Left forelimb (tissue), 1 donor: ENCODE measurements around the gene VANGL2.
"Not testable (repeated sequence)": the region's sequence is repeated elsewhere in the genome, so short reads cannot be mapped to it uniquely, and the experiment has no call there.

Source experiments
- DNase-seq: peaks from one replicate; pipeline ENCODE4 v3.0.0-alpha.2; 2018; ENCODE audit warnings: low spot score

Gene VANGL2

DNA sequence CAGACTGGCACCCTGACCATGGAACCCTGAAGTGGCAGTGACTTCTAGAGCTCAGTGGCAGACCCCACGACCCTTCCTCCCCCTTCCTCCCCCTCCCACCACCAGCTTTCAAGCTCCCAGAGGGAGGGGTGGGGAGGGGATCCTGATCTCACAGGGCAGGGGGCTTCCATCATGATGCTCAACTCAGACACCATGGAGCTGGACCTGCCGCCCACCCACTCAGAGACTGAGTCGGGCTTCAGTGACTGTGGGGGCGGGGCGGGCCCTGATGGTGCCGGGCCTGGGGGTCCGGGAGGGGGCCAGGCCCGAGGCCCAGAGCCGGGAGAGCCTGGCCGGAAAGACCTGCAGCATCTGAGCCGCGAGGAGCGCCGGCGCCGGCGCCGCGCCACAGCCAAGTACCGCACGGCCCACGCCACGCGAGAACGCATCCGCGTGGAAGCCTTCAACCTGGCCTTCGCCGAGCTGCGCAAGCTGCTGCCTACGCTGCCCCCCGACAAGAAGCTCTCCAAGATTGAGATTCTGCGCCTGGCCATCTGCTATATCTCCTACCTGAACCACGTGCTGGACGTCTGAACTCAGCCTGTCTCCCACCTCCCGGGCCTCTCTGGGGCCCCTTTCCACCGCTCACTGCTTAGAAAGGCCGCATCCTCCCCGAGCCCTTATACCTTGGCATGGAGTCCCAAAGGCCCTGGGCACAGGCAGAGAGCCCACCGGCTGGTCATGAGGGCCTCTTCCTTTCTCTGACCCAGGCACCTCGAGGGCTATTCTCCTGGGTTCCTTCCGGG is 29.6 kb upstream of the VANGL2 start:
- no peak for DNase-seq

DNA sequence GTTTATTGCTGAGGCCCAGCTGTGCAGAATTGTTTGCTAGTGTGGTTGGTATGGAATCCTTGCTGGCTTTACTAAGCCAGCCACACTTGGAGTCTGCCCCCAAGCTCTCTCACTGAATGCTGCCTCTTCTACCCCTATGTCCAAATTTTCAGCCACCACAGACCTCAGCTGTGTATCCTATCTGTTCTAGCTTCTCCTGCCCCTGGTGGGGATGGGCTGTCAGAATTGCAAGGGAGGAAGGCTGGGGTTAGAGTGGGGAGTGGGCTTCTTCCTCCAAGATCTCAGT is 29.1 kb upstream of the VANGL2 start:
- DNase-seq, result no peak

DNA sequence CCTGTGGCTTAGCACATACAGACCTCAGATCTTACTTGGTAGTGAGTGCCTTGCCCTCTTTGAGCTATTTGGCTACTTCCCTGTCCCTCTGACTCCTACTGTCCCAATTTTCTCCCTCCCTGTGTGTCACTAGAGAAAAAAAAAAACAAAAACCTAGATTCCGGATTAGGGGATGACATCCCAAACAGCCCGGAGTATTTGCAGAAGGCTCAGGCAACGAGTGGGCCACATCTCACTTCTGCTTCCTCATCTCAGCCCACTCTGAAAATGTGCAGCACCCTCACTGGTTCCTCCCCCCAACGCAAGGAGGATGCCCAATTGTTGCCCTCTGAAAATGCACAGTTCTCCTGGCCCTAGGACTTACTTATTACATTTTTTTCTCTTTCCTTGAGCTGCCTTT is 28.6 kb upstream of the VANGL2 start:
- DNase-seq, result no peak

DNA sequence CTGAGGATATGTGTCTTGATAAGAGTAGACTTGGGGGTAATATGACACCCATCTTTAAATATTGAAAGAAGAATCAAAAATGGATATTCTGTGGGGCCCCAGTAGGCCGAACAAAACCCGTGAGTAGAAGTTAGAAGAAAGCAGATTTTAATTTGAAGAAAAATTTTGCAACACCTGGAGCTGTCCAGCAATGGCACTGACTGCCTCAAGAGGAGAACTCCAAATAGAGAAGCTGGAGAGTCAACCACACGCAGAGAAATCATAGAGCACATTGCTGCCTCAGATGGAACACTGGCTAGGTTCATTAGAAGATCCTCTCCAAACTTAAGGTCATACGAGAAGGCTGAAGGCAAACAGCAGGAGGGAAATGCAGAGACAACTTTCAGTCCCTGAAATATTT is 26.7 kb upstream of the VANGL2 start:
- no peak for DNase-seq

DNA sequence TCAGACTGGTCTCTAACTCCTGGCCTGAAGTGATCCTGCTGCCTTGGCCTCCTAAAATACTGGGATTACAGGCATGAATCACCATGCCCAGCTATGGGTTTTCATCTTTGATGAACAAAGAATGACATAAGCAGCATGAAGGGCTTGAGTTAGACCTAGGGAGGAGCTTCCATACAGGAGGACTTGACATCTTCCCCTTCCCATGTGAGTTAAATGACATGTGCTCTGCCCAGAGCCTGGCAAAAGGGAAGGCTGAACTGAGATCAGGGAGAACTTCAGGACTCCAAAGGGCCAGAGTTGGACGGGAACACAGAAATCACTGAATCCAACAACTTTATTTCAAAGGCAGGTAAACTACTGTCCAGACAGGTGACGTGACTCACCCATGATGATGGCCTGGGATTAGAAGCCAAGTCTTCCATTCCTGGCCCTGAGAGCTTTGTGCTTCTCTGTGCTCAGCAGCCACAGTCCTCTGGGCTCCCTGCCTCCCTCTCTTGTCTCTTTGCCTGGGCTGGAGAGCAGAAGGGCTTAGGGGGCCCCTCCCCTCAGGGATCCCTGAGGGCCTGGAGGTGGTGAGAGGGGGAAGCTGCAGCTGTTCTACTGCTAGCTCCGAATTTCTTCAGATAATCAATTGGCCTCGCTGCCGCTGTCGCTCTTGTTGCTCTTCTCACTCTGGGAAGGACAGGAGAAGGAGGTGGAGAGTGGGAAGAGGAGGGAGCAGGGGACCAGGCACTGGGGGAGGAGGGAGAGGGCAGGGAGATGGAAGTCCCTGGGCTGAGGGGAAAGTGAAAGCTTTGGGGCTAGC is 25.9 kb upstream of the VANGL2 start:
- no peak for DNase-seq

DNA sequence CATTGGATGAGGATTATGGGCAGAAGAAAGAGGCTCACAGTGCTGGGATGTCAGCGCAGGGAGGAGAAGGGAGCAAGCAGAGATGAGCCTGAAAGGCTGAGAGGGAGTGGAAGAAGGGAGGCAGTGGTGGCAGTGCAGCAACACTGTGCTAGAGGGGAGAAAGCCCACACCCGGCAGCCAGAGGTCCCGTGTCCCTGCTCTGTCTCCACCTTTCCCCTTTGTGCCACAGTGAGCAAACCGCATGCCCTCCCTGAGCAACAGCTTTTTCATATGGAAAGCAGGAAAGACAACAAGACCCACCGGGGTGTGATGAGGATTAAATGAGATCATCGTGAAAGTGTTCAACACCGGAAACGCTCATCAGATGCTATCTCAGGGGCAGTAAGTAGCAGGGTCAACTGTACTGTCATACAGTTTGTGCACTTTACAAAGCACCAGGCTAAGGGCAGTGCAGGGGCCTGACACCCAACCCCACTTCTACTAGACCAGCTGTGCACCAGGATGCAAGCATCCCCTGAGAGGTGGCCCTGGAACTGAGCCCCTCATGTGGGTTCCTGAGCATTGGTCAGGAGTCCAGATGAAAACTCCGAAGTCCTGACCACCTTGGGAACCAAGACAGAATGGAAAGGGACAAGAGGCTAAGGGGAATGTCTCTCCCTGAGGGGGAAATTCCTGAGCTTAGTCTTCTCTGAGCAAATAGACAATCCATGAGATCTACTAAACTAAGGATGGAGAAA is 24.4 kb upstream of the VANGL2 start:
- DNase-seq, result no peak

DNA sequence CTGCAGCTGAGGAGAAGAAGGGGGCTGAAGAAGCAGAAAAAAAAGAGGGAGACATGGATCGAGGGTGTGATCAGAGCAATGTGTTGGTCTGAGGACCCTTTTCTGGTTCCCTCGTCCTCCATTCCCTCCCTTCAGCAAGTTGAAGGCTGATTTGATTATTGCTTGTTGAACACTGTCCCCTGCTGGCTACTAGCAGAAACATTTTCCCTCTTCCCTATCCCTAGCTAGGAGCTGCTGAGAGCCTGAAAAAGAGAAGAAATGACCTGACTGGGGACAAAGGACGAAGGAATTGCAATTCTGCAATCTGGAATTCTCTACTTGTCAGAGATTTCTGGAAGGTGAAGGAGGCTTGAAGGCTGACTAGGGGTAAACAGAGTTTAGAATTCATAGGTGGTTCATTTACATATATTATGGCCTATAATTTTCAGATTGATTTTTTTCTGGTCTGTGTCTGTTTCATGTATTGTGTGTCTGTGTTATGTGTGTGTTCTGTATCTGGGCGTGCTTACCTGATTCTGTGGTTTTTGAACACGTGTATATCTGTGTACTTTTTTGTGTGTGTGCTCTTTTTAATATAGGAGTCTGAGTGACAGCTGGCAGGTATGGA is 23.7 kb upstream of the VANGL2 start:
- no peak for DNase-seq

DNA sequence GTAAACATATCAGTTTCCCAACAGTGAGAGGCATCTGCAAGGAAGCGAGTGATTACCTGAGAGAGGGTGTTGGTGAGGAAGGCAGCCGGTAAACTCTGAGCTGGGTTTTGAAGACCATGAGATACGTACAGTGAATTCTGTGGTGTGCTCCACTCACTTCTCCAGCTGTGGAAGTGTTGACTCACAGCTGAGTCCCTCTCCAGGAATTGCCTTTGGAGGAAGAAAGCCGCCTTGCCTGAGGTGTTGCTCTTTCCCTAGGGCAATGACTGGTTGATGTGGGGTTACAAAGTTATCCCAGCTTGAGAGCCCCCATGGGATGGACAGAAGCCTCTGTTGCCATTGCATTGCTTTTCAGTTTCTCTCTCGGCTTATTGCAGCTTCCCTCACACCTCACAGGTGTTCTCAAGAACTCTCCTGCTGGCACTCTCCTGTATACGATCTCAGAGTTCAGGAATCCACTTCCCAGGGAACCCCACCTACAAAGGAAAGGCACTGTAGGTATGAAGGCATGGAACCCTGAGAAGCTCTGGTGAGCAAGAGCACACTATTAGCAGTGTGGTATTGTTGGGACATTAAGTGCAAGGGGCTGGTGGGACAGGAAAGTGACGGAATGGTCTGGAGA is 22.7 kb upstream of the VANGL2 start:
- no peak for DNase-seq

DNA sequence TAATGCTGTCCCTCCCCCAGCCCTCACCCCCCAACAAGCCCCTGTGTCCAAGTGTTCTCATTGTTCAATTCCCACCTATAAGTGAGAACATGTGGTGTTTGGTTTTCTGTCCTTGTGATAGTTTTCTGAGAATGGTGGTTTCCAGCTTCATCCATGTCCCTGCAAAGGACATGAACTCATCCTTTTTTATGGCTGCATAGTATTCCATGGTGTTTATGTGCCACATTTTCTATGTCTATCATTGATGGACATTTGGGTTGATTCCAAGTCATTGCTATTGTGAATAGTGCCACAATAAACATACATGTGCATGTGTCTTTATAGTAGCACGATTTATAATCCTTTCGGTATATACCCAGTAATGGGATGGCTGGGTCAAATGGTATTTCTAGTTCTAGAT is 15.6 kb upstream of the VANGL2 start:
- not testable (repeated sequence) for DNase-seq

DNA sequence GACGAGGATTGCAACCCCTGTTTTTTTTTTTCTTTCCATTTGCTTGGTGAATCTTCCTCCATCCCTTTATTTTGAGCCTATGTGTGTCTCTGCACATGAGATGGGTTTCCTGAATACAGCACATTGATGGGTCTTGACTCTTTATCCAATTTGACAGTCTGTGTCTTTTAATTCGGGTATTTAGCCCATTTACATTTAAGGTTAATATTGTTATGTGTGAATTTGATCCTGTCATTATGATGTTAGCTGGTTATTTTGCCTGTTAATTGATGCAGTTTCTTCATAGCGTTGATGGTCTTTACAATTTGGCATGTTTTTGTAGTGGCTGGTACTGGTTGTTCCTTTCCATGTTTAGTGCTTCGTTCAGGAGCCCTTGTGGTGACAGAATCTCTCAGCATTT is 12.0 kb upstream of the VANGL2 start:
- not testable (repeated sequence) for DNase-seq

DNA sequence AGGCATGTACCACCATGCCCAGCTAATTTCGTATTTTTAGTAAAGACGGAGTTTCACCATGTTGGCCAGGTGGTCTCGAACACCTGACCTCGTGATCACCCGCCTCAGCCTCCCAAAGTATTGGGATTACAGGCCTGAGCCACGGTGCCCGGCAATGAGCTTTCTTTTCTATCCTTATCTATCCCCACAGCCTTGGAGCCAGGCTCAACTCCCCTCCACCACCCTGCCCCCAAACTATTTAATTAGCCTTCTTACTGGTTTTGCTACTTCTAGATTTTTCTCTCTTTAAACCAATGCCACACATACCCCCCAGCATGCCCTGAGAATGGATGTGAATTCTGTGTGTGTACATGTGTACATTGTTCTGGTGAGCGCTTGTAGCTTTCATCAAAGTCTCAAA is 5.7 kb upstream of the VANGL2 start:
- peak; percentile 36 for DNase-seq

DNA sequence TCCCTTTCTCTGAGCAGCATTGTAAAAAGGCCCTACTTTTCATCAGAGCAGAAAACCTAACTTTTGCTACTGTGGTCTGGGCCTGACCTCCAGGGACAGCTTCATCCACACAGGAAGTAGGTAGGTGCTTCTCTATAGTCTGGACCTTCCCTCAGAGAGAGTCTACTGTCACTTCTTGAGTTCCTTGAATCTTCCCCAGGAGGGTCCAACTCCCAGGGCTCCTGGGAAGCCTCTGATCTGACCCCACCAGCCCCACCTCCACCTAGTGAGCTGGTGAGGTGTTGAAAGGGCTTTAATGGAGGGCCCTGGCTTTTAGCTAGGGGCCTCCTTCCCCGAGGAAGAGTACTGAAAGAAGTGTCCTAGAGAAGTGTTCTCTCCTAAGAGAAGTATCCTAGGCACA is 2.7 kb upstream of the VANGL2 start:
- DNase-seq, result no peak

DNA sequence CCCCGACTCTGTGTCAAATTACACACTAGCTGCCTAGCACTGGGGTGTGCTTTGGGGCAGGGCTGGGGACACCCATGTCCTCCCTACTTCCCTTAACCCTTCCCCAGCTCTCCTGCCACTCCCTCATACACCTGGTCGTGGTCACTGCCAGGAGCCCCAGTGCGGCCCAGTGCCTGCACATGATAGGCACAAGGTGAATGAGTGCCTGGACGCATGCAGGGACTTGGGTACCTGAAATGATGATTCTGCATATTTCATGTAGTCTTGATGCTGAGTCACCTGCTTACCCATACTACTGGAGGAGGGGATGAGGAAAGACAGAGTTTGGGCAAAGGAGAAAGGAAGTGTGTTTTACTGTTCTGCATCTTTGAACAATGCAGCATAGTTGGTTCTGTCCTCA is 1.5 kb upstream of the VANGL2 start:
- DNase-seq, result no peak

DNA sequence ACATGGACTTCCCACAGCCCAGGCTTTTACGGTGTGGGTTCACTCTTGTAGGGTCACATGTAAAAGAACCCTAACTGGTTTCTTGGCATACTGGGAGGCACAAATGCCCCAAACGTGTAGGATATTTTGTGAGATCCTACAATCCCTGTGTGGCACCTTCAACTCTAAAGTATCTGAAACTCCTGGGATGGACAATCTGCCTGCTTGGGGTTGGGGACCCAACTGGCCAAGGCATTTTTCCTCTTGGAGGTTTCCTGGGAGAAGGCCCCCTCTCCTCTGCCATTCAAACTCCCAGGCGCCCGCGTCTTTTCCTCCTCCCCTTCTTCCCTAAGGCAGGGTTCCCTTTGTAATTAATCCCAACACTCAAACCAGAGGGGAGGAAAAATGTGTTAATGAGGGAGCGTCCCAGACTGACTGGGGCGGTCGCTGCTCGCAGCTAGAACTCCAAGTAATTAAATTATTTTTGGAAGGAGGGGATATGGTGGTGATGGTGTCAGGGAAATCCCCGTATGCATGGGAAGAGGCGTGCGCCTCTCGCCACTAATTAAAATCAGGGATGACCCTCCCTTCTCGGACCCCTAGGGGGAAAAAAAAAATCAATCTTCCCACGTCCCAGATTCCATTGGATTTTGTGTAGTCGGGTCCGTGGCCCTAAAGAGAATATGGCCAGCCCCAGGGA is 681 bp upstream of the VANGL2 start:
- no peak for DNase-seq

DNA sequence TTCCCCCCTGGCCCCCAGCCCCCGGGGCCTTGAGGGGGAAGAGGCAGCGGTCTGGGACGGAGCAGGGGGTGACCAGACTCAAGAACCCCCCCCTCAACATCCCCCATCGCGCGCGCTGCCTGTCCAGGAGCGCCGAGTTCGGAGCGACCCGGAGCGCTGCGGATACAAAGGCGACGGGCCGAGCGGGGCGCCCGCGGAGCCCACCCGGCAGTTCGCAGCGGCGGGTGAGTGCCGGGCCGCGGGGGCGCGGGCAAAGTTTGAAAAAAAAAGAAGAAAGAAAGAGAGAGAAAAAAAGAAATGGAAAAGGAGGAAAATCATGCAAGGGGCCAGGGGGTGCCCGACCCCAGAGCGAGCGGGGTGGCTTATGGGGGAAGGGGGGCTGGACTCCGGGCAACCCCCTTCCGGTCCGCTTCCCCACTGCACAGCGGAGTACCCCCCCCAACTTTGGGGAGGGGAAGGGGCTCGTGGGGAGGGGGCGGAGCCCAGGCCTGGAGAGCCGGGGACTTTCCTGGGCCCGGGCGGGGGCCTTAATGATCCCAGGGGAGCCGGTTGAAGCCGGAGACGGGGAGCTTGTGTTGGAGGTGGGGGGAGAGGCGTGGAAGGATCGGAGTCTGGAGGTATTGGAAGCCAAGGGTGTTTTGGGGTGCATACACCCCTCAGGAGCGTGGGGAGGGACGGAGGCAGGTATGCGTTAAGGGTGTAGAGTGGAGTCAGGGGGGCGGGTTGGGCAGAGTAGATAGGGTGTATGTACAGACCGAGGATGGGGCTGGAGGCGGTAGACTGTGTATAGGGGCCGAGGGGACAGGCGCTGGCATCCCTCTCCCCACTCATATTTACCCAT is 502 bp downstream of the VANGL2 start:
- DNase-seq, result peak; percentile 76

DNA sequence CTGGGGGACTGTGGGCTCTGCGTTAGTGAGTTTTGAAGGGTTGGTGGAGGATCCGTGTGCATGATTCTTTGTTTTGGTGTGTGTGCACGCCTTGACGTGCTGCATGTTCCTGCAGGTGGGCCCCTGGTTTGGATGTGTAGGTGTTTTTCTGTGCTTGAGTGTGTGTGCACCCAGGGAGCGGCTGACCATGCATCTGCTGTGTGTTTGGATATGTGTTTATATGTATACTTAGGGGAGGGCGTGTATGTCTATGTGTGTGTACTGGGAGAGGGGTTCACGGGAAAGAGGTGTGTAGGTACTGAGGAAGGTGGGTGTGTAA is 1.1 kb downstream of the VANGL2 start:
- no peak for DNase-seq

DNA sequence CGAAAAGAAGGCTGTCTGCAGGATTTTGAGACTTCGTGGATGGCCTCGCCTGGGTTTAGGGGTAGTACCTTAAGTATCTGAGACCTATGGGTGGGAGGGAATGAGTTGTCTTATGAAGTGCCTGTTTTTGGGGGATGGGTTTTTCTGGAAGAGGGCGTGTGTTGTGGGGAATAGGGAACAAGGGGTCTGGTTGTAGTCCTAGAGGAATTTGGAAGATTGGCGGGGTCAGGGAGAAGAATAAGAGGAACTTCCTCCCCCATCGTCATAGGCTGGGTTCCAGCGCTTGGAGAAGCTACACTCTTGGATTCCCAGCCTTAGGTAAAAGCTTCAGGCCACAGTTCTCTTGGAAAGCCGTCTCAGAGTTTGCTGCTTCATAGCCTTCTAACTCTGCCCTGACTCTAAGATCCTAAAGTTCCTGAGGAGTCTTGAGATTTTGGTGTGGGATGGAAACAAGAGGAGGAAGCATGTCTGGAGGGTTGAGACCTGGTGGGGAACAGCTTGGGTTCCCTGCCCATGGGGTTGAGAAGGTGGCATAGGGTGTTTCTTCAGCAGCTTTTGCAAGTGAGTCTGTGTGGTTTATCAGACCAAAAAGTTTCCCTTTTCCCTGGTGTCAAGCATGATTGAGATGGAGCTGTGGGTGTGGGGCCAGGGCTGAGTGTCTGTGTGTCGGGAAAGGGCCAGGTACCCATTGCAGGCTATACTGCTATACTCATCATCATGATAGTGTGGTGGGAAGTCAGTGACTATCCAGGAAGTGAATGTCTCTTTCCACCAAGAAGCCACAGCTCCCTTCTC is 1.8 kb downstream of the VANGL2 start:
- no peak for DNase-seq

DNA sequence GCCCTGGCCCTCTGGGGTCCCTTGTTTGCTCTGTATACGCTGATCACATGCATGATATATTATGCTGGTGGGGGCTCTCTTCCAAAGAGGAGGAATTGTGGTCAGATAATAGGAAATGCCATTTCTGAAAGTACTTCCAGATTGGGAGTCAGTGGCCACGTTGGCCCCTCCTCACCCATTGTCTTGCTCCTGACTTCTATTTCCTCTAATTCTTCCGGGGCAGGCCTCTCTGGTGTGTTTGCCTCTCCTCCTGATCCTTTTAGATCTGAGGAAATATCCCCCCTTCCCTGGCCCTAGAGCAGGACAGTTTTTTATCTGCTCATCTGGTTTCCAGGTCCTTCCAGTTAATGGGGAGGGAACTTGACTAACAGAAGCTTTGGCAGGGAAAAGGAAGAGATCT is 2.9 kb downstream of the VANGL2 start:
- no peak for DNase-seq

DNA sequence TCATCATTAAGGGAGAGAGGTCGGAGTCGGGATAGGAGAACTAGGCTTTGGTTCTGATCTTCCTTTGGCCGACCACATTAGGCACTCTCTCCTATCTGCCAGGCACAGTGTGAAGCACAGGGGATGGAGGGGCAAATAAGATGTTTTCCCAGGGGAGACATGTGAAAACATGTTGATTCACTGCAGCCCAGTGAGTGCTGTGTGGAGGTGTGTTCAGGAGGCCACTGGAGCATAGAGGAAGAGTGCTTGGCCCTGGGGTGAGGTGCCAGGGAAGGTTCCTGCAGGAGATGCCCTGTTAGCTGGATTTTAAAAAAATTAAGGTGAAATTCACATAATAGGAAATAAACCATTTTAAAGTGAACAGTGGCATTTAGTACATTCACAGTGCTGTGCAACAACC is 3.7 kb downstream of the VANGL2 start:
- DNase-seq, result no peak

DNA sequence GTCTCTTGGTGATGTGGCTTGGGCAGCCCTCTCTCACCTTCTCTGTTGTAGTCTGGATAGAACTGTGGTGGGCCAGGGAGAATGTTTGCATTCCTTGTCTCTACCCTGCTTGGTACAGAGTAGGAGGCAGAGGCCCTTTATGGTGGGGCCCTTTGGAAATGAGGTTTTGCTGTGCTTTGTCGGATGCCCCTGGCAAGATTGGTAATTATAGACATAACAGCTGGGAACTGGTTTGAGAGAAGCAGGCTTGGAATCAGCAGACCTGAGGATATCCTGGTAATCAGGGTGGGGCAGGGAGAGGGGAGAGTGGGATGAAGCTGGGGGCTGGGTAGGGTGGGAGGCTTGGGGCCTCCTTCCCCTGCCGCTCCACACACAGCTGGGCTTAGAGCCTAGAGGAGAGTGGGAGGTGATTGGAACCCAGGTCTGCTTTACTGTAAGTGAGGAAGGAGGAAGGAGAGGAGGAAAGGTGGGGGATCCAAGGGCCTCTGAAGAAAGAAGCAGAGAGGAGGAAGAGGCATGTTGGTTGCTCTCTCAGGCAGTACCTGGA is 5.0 kb downstream of the VANGL2 start:
- DNase-seq, result no peak
